GM21447 (cell line): ENCODE results near the gene NDST3.

ENCODE experiments used
- ATAC-seq: cut with Tn5 transposase; IDR thresholded peaks from one replicate; pipeline ENCODE4 v1.9.1; 2021; ENCODE audit not compliant: unreplicated experiment

NDST3 gene

DNA sequence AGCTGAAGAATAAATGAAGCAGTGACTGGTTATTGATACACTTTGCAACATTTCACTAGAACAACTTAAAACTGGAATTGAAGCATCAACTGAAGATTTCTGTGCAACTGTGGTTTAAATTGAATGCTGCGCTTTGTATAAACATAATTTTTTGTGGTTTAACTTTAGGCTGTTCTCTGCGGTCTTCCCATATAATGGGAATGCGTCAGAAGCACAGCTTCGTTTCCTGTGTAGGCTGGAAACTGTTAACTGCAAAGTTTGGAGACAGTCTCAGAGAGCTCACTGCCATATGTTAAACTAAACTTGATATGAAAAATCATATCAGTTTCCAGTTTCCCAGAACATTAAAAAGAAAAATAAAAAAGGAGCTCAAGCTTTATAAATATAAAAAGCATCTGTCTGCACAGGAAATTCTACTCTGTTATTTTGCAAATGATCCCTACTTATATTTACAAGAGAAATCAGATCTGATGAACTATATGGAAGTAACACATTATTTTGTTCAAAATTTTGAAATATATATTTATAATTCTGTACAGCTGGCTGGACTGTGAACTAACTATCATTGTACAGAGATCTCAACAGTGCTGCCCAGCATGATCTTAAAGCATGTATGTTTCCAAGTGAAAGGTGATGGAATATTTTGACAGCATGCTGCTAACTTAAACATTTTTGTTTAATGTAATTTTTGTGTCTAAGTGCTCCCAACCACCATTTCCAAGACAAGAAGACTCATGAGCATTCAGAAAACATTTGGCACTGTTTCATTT lies 139.9 kb downstream of the NDST3 start:
- no peak for ATAC-seq

GRCh38 chr4:118175506-118175905 lies 141.2 kb downstream of the NDST3 start:
- no peak for ATAC-seq

DNA sequence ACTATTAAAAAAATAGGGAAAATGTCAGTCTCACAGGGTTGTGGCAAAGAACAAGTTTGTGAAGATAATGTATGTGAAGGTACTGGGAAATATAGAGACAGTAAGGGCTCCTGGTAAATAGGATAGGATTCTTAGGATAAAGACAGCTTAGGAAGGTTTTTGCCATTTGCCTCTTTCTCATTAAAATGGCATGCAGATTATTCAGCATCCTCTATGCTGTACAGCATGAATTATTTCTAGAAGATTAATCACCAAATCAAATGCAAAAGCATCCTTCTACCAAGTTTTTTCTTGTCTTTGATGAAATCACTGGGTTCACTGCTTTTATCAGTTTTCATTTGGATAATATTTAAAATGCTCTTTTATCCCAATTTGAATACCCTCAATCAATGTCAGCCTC lies 142.8 kb downstream of the NDST3 start:
- ATAC-seq: no peak

- ATAC-seq: no peak
Observed at GRCh38 chr4:118180776-118181175, 146.5 kb downstream of the NDST3 start.

DNA sequence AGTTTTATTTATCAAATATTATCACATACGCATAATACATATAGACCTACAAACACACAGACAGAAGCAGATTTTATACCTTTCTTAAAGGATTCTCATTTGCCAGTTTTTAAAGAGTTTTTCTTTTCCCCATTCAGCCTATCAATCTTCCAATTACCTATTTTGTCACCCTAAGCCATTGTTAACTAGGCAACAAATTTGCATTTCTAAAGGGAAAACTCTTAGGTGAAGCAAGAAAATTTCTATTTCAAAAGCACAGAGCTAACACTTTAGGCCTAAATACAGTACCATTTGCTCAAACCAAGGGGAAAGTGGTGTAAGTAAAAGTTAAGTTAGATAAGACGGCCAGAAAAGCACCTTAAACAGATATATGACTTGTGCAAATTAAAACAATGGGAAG lies 156.6 kb downstream of the NDST3 start:
- no peak for ATAC-seq

DNA sequence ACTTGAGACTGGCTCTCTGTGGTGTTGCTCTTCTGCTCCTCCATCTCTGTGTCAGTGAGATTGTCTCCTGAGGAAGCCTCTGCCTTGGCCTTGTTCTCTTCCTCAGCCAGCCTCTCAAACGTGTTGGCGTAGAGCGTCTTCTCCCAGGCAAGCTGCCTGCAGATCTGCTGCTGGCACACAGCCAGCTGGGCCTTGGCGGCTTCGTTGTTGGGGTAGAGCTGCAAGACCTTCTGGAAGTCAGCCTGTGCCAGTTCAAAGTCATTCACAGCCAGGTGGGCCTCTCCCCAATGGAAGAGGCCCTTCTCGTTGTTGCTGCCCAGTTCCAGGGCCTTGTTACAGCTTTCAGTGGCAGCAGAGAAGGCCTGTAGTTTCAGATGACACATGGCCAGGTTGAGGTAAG lies 159.1 kb downstream of the NDST3 start:
- ATAC-seq: no peak

DNA sequence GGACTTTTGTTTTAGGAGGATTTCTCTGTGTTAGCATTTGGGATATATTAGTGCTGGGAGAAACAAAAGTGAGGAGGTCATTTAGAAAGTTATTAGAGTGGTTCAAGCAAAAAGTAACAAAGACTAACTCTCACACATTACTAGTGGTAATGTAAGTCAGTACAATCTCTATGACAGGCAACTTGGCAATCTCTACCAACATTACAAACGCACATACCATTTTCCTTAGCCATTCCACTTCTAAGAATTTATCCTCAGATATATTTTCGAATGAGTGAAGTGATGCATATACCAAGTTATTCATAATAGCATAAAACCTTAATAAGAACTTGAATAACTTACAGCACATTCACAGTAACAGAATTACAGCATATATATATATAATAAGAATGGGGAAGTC lies 172.3 kb downstream of the NDST3 start:
- no peak for ATAC-seq

GRCh38 chr4:118213101-118213500 lies 178.8 kb downstream of the NDST3 start:
- ATAC-seq: no peak

- ATAC-seq: no peak
Observed at GRCh38 chr4:118215826-118216225, 181.5 kb downstream of the NDST3 start.

- no peak for ATAC-seq
Observed at GRCh38 chr4:118221227-118221800, 187.0 kb downstream of the NDST3 start.

DNA sequence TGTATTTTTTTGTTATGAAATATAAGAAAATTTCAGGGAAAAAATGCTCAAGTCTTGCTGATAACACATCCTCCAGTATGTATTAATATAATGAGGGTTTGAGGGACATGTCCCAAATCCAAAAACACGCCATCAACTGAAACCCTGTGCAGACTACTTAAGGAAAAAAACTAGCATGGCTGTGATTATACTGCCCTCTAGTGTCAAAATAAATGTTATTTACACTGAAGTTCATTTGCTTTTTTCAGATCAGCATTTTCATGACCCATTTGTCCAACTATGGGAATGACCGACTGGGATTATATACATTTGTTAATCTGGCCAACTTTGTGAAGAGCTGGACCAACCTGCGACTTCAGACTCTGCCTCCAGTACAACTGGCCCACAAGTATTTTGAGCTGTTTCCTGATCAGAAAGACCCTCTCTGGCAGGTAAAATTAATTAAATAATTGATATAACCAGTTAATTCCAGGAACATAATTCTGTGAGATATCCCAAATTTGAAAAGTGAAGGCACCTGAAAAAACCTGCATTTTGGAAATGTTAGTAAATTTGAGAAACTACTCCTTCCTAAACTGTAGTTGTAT lies 190.1 kb downstream of the NDST3 start:
- ATAC-seq: peak; percentile 75

- no peak for ATAC-seq
Observed at GRCh38 chr4:118225511-118225910, 191.2 kb downstream of the NDST3 start.

DNA sequence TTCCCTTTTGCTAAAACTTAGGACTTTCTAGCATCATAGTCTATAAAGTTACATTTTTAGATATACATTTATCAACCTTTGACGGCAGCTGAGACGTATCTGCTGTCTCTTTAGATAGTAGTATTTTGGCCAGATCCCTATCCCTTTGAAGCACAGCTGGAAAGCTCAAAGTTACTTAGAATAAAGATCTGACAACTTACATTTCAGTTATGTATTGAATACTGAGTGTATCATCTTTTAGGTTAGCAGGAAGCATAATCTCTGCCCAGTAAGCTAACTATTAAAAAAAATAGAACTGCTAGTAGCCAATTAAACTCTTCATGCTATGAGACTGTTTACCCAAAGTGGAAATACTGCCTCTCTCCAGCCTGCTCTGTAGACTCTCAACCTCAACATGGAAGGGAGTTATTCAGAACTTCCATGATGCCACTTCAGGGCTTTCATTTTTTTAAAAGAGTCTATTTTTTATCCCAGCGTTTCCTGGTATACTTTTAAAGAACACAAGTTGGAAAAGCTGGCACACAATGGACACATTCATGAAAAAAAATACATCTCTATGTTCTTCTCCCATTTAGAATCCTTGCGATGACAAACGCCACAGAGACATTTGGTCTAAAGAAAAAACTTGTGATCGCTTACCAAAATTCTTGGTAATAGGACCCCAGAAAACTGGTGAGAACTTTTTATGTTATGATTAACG lies 192.2 kb downstream of the NDST3 start:
- no peak for ATAC-seq

- no peak for ATAC-seq
Observed at GRCh38 chr4:118235566-118236120, 201.4 kb downstream of the NDST3 start.

DNA sequence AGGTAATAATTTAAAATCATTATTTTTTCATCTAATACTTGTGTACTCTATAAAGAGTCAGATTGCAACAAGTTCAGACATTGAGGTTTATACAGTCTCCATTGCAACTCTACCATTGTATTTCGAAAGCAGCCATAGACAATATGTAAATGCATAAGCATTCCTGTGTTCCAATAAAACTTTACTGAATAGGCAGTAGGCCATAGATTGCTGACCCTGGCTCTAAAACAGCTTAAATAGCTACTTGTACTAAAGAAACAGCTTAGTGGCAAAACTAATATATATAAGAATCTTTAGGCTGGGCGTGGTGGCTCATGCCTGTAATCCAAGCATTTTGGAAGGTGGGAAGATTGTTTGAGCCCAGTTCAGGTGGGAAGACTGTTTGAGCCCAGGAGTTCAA lies 203.2 kb downstream of the NDST3 start:
- ATAC-seq: no peak

GRCh38 chr4:118249890-118250289 lies 215.6 kb downstream of the NDST3 start:
- no peak for ATAC-seq

GRCh38 chr4:118254368-118254767 lies 220.1 kb downstream of the NDST3 start:
- ATAC-seq: no peak

GRCh38 chr4:118259111-118259510 lies 224.8 kb downstream of the NDST3 start:
- ATAC-seq: no peak

DNA sequence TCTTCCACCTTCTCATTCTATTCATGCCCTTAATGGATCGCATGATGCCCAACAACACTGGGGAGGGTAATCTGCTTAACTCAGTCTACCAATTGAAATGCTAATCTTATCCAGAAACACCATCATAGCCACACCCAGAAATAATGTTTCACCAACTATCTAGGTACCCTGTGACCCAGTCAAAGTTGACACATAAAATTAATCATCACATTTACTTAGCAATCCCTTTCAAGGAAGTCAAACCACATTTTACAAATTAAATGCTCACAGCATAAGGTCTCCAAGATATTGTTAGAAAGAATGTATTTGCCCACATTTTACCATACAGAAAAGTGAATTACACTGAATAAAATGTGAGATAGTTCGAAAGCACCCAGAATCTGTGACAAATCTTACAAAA lies 226.0 kb downstream of the NDST3 start:
- ATAC-seq: no peak

DNA sequence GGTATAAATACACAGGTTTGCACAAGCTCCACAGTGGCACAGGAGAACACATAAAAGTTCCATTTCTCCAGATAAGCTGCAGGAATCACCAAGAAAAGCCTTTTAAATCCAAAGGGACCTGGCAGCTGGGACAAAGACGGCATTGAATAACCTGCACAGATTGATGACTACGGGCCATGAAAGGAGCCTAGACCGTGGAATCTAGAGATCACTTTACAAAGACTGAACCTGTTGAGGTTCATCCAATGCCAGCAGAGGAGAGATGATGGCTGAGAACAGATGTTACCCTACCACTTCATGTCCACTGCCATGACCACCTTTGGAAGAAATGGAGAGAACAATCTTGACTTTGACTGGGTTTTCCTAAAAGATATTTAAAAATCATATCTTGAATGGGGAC lies 229.8 kb downstream of the NDST3 start:
- no peak for ATAC-seq

GRCh38 chr4:118265312-118266144 lies 231.2 kb downstream of the NDST3 start:
- ATAC-seq: peak; percentile 63
